Thoracic aorta (tissue), 2 donors: ENCODE data around the gene ZNF827. TPM values are rescaled to one million over a fixed set of nuclear protein-coding genes. Genes with fewer than 3 reads are reported as not detected.
A peak's percentile ranks its signal among the peaks of the same experiment; 100 is the strongest.

Experiments
- ATAC-seq: fragments of 150-250 bp; one replicate; pipeline ENCODE4 v1.8.0; 2017; ENCODE audit warnings: low read depth; ENCODE audit not compliant: insufficient number of reproducible peaks, low FRiP score
- DNase-seq: peaks from one replicate; pipeline ENCODE4 v3.0.0-alpha.2; 2020; ENCODE audit warnings: low spot score
- H3K27ac ChIP-seq, 2 donors: fragments of 200-600 bp; sonication (generic); 1 replicate in 1 of 2; 2 replicates in 1 of 2; pipeline ENCODE4 v1.5.1; 2016; ENCODE audit warnings: mild to moderate bottlenecking in 2 of 2, moderate library complexity in 2 of 2
- H3K27me3 ChIP-seq: fragments of 200-600 bp; sonication (generic); replicated peaks from 2 replicates; pipeline ENCODE4 v1.6.0; 2016; ENCODE audit warnings: mild to moderate bottlenecking; ENCODE audit not compliant: insufficient read depth
- H3K36me3 ChIP-seq: fragments of 200-600 bp; sonication (generic); one replicate; pipeline ENCODE4 v1.5.1; 2016
- H3K4me1 ChIP-seq, 2 donors: fragments of 200-600 bp; sonication (generic); 1 replicate in 1 of 2; 2 replicates in 1 of 2; pipeline versions ENCODE4 v1.5.1 to v1.6.0; 2016; ENCODE audit warnings: low read depth in 2 of 2, mild to moderate bottlenecking in 1 of 2; ENCODE audit not compliant: control insufficient read depth in 1 of 2
- H3K4me3 ChIP-seq: fragments of 200-600 bp; sonication (generic); 2 replicates; pipeline ENCODE4 v1.5.1; 2016; ENCODE audit warnings: mild to moderate bottlenecking
- H3K9me3 ChIP-seq: fragments of 200-600 bp; sonication (generic); 2 replicates; pipeline ENCODE4 v1.5.1; 2016
- CTCF ChIP-seq: fragments of 200-600 bp; sonication (generic); IDR thresholded peaks from one replicate; pipeline ENCODE4 v1.5.1; 2019; ENCODE audit warnings: antibody characterized with exemption
- total RNA-seq, 2 donors: library from RNA; depleted of rRNA; stranded (reverse); fragments of >200 nt; gene quantifications; one replicate each; pipeline versions ENCODE4 v1.1.0 to v1.2.3, GENCODE V29; 2016

The ZNF827 gene, protein sequence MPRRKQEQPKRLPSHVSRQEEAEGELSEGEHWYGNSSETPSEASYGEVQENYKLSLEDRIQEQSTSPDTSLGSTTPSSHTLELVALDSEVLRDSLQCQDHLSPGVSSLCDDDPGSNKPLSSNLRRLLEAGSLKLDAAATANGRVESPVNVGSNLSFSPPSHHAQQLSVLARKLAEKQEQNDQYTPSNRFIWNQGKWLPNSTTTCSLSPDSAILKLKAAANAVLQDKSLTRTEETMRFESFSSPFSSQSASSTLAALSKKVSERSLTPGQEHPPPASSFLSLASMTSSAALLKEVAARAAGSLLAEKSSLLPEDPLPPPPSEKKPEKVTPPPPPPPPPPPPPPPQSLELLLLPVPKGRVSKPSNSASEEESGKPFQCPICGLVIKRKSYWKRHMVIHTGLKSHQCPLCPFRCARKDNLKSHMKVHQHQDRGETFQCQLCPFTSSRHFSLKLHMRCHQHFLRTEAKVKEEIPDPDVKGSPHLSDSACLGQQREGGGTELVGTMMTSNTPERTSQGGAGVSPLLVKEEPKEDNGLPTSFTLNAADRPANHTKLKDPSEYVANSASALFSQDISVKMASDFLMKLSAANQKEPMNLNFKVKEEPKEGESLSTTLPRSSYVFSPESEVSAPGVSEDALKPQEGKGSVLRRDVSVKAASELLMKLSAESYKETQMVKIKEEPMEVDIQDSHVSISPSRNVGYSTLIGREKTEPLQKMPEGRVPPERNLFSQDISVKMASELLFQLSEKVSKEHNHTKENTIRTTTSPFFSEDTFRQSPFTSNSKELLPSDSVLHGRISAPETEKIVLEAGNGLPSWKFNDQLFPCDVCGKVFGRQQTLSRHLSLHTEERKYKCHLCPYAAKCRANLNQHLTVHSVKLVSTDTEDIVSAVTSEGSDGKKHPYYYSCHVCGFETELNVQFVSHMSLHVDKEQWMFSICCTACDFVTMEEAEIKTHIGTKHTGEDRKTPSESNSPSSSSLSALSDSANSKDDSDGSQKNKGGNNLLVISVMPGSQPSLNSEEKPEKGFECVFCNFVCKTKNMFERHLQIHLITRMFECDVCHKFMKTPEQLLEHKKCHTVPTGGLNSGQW
- total RNA-seq, result 10 to 100 TPM; 20.2 to 41.4 TPM

GRCh38 chr4:145938618-145939440 lies at the start of gene ZNF827:
Gene ZNF827 (minus strand): TSS chr4:145938823. CDS start chr4:145938407, 416 bp downstream.
- Histone ChIP-seq H3K4me1 (peaks cover 7 to 29% of the 10 kb centered on the region in 2 donors), H3K4me3 (peak within 1 kb of the TSS; percentile 96), H3K27me3 (no peaks in the 10 kb centered on the region), H3K36me3 (no peaks in the 10 kb centered on the region), H3K27ac (peak within 1 kb of the TSS; percentile 97), H3K9me3 (no peaks in the 10 kb centered on the region)
- no peak for TF ChIP-seq CTCF
- ATAC-seq (no peak), DNase-seq (peak; percentile 29)

- Histone ChIP-seq H3K4me1 (no peaks in the 10 kb centered on the region), H3K36me3 (no peaks in the 10 kb centered on the region), H3K27me3 (no peaks in the 10 kb centered on the region), H3K27ac (no peak overlapping the region), H3K4me3 (no peak overlapping the region), H3K9me3 (no peaks in the 10 kb centered on the region)
- DNase-seq (no peak), ATAC-seq (no peak)
- TF ChIP-seq CTCF, result no peak
These were observed 45.9 kb upstream of the ZNF827 start for GRCh38 chr4:145984563-145984962.

- Histone ChIP-seq H3K27ac (no peak overlapping the region), H3K27me3 (no peaks in the 10 kb centered on the region), H3K36me3 (no peaks in the 10 kb centered on the region), H3K4me3 (no peak overlapping the region), H3K9me3 (no peaks in the 10 kb centered on the region), H3K4me1 (no peaks in the 10 kb centered on the region)
- no peak for ATAC-seq
- no peak for DNase-seq
- TF ChIP-seq CTCF, result no peak
These were observed 44.2 kb upstream of the ZNF827 start for GRCh38 chr4:145982791-145983190.

GRCh38 chr4:145979160-145979559 lies 40.5 kb upstream of the ZNF827 start:
- no peak overlapping the region for H3K4me3 ChIP-seq
- H3K9me3 ChIP-seq, result no peaks in the 10 kb centered on the region
- H3K27me3 ChIP-seq, result no peaks in the 10 kb centered on the region
- TF ChIP-seq CTCF, result no peak
- H3K27ac ChIP-seq, result no peak overlapping the region
- ATAC-seq, result no peak
- H3K4me1 ChIP-seq, result no peaks in the 10 kb centered on the region
- H3K36me3 ChIP-seq, result no peaks in the 10 kb centered on the region
- DNase-seq, result no peak
